Measurements from ENCODE around the gene PLEKHM1.
"Not testable (repeated sequence)": the region's sequence is repeated elsewhere in the genome, so short reads cannot be mapped to it uniquely, and the experiment has no call there.

- not testable (repeated sequence) for TF ChIP-seq POLR2A (IDR thresholded peaks at IDR 0.05); CTCF (IDR thresholded peaks at IDR 0.05 in 8 of 11, conservative IDR thresholded peaks at IDR 0.05 in 3 of 11)
Measured at GRCh38 chr17:45443371-45444260, 46.9 kb downstream of the PLEKHM1 start.

Measured in spleen (tissue), 7 donors.